ENCODE data around the gene HSPB1.

- TF ChIP-seq POLR2A (IDR thresholded peaks at IDR 0.05) (no peak), CTCF (IDR thresholded peaks at IDR 0.05) (no peak)
These were observed 35.2 kb upstream of the HSPB1 start for GRCh38 chr7:76267107-76267893.
